Keratinocyte (primary cell): ENCODE data around the gene CFAP61. TPM values are rescaled to one million over a fixed set of nuclear protein-coding genes. Genes with fewer than 3 reads are reported as not detected.

Experiments
- DNase-seq: peaks from one replicate; pipeline ENCODE4 v3.0.0-alpha.2; 2011; ENCODE audit warnings: low read depth, missing footprints, low spot score
- FAIRE-seq: peaks from 2 replicates; lab custom pipeline; 2011; peaks lifted over from hg19 to GRCh38; lab: Jason Lieb, UNC
- H2AFZ ChIP-seq: 2 replicates; pipeline ENCODE4 v1.6.0; 2012; ENCODE audit warnings: low read length, control low read depth, inconsistent platforms; ENCODE audit not compliant: control insufficient read depth
- H3K27ac ChIP-seq: 2 replicates; pipeline ENCODE4 v1.5.1; 2011; ENCODE audit warnings: low read length; ENCODE audit not compliant: control insufficient read depth, insufficient read depth
- H3K27me3 ChIP-seq: 3 replicates; pipeline ENCODE4 v1.6.0; 2011; ENCODE audit warnings: low read length; ENCODE audit not compliant: control insufficient read depth, insufficient read depth; ENCODE audit errors: extremely low read depth
- H3K36me3 ChIP-seq, 2 experiments: 2 replicates in 1 of 2; 3 replicates in 1 of 2; pipeline ENCODE4 v1.5.1; 2011; ENCODE audit warnings: low read length in 2 of 2, mild to moderate bottlenecking in 1 of 2; ENCODE audit not compliant: control insufficient read depth in 2 of 2, insufficient read depth in 2 of 2; ENCODE audit errors: extremely low read depth in 1 of 2
- H3K4me1 ChIP-seq: 3 replicates; pipeline ENCODE4 v1.5.1; 2011; ENCODE audit warnings: low read length; ENCODE audit not compliant: control insufficient read depth, insufficient read depth; ENCODE audit errors: extremely low read depth
- H3K4me2 ChIP-seq: 3 replicates; pipeline ENCODE4 v1.6.0; 2011; ENCODE audit warnings: low read depth, low read length; ENCODE audit not compliant: control insufficient read depth, insufficient read depth; ENCODE audit errors: extremely low read depth
- H3K4me3 ChIP-seq, 3 experiments: fragments of 200-600 bp in 1 of 3; sonication (generic) in 1 of 3; 2 replicates in 2 of 3; 3 replicates in 1 of 3; pipeline ENCODE4 v1.5.1; 2011 to 2016; ENCODE audit warnings: low read length in 3 of 3, mild to moderate bottlenecking in 3 of 3, control low read depth in 2 of 3, inconsistent platforms in 1 of 3, low read depth in 1 of 3, mixed read lengths in 1 of 3, mixed run types in 1 of 3, moderate library complexity in 1 of 3; ENCODE audit not compliant: control insufficient read depth in 2 of 3, insufficient read depth in 2 of 3; ENCODE audit errors: extremely low read depth in 1 of 3
- H3K79me2 ChIP-seq: 2 replicates; pipeline ENCODE4 v1.6.0; 2012; ENCODE audit warnings: low read length; ENCODE audit not compliant: control insufficient read depth, insufficient read depth
- H3K9ac ChIP-seq: 3 replicates; pipeline ENCODE4 v1.6.0; 2011; ENCODE audit warnings: low read length; ENCODE audit not compliant: control insufficient read depth, insufficient read depth; ENCODE audit errors: extremely low read depth
- H3K9me1 ChIP-seq: 3 replicates; pipeline ENCODE4 v1.6.0; 2011; ENCODE audit warnings: low read length; ENCODE audit not compliant: control insufficient read depth, insufficient read depth; ENCODE audit errors: extremely low read depth
- H3K9me3 ChIP-seq: 2 replicates; pipeline ENCODE4 v1.5.1; 2012; ENCODE audit warnings: low read depth, low read length; ENCODE audit not compliant: control insufficient read depth
- H4K20me1 ChIP-seq: 3 replicates; pipeline ENCODE4 v1.6.0; 2011; ENCODE audit warnings: low read length; ENCODE audit not compliant: control insufficient read depth, insufficient read depth; ENCODE audit errors: extremely low read depth
- CTCF ChIP-seq, 3 experiments: IDR thresholded peaks in 1 of 3; conservative IDR thresholded peaks in 1 of 3; optimal IDR thresholded peaks in 1 of 3; 2 replicates in 2 of 3; 3 replicates in 1 of 3; pipeline versions ENCODE3 to v1.5.1; 2011; ENCODE audit warnings: low read length in 3 of 3, mild to moderate bottlenecking in 3 of 3, moderate library complexity in 2 of 3, control low read depth in 1 of 3, inconsistent platforms in 1 of 3; ENCODE audit not compliant: insufficient read depth in 2 of 3; ENCODE audit errors: extremely low read depth in 1 of 3
- EZH2 ChIP-seq: IDR thresholded peaks from one replicate; pipeline ENCODE4 v1.6.1; 2012; ENCODE audit warnings: inconsistent platforms, mild to moderate bottlenecking, low read length, moderate library complexity
- dilution Hi-C: fragments of 300-500 bp; cut with MboI; formaldehyde crosslinking; loops from one replicate; pipeline ENCODE4 v1.7.0; 2020; ENCODE audit warnings: low sequenced_read_pairs; ENCODE audit not compliant: extremely low pct_ligation_motif_present
- polyA plus RNA-seq, 5 experiments: library from polyadenylated mRNA; depleted of rRNA in 3 of 5; stranded (reverse) in 3 of 5; stranded (forward) in 1 of 5; unstranded in 1 of 5; fragments of >200 nt; gene quantifications; 1 replicate in 1 of 5; 2 replicates in 3 of 5; 3 replicates in 1 of 5; pipeline versions ENCODE4 v1.2.1 to v1.2.3, GENCODE V29; 2011 to 2012; ENCODE audit warnings: missing spikeins in 2 of 5, low read depth in 1 of 5, low replicate concordance in 1 of 5

Gene CFAP61
- polyA plus RNA-seq, 1 donor (not counting 4 experiments of a cell fraction or from before 2014, with no cell fraction given), result 0.25 TPM

- Histone ChIP-seq H3K9me1 (no peaks in the 10 kb centered on the region), H3K4me3 (no peak overlapping the region), H3K36me3 (no peaks in the 10 kb centered on the region), H3K79me2 (no peaks in the 10 kb centered on the region), H3K9ac (no peak overlapping the region), H3K27me3 (no peaks in the 10 kb centered on the region), H3K4me1 (no peaks in the 10 kb centered on the region), H2AFZ (no peak overlapping the region), H4K20me1 (no peaks in the 10 kb centered on the region), H3K4me2 (no peak overlapping the region), H3K9me3 (no peaks in the 10 kb centered on the region), H3K27ac (no peak overlapping the region)
- DNase-seq (no peak), FAIRE-seq (no peak)
- TF ChIP-seq EZH2 (no peak), CTCF (optimal IDR thresholded peaks at IDR 0.05 in 1 of 3, IDR thresholded peaks at IDR 0.05 in 1 of 3, conservative IDR thresholded peaks at IDR 0.05 in 1 of 3; ENCODE audit: extremely low read depth in 1 of 3, insufficient read depth in 2 of 3, low read length in 3 of 3) (no peak)
- dilution Hi-C loops, result no loop called here
Observed at GRCh38 chr20:20184706-20185105, 132.4 kb downstream of the CFAP61 start.

GRCh38 chr20:20188647-20189046, 136.3 kb downstream of the CFAP61 start:
- FAIRE-seq (no peak), DNase-seq (no peak)
- Histone ChIP-seq H4K20me1 (no peaks in the 10 kb centered on the region), H2AFZ (no peak overlapping the region), H3K36me3 (no peaks in the 10 kb centered on the region), H3K4me1 (no peaks in the 10 kb centered on the region), H3K9ac (no peak overlapping the region), H3K9me1 (no peaks in the 10 kb centered on the region), H3K79me2 (no peaks in the 10 kb centered on the region), H3K9me3 (no peaks in the 10 kb centered on the region), H3K27me3 (no peaks in the 10 kb centered on the region), H3K4me3 (no peak overlapping the region), H3K4me2 (no peak overlapping the region), H3K27ac (no peak overlapping the region)
- TF ChIP-seq CTCF (optimal IDR thresholded peaks at IDR 0.05 in 1 of 3, IDR thresholded peaks at IDR 0.05 in 1 of 3, conservative IDR thresholded peaks at IDR 0.05 in 1 of 3; ENCODE audit: extremely low read depth in 1 of 3, insufficient read depth in 2 of 3, low read length in 3 of 3), result no peak
- TF ChIP-seq EZH2, result no peak
- dilution Hi-C loops, result no loop called here
